Memory B cell (primary cell): Measurements from ENCODE around the gene SPPL2B.

Experiments
- ATAC-seq: fragments of 150-1000 bp; cut with Tn5 transposase; 2 replicates; pipeline ENCODE4 v1.10.0; 2021; ENCODE audit warnings: low read depth, mild to moderate bottlenecking, moderate library complexity
- DNase-seq, 2 donors: peaks; one replicate each; pipeline ENCODE4 v3.0.0; 2022; ENCODE audit warnings: low spot score in 2 of 2
- H3K27ac Mint-ChIP-seq: one replicate; pipeline ENCODE4 v1.8.0; 2022; ENCODE audit warnings: mild to moderate bottlenecking, moderate library complexity, mixed read lengths
- H3K27me3 Mint-ChIP-seq: one replicate; pipeline ENCODE4 v1.8.0; 2022; ENCODE audit warnings: mixed read lengths
- H3K36me3 Mint-ChIP-seq: one replicate; pipeline ENCODE4 v1.8.0; 2022; ENCODE audit warnings: mild to moderate bottlenecking, mixed read lengths
- H3K4me1 Mint-ChIP-seq: one replicate; pipeline ENCODE4 v1.8.0; 2022; ENCODE audit warnings: mixed read lengths
- H3K4me3 Mint-ChIP-seq: one replicate; pipeline ENCODE4 v1.8.0; 2022; ENCODE audit warnings: mild to moderate bottlenecking, moderate library complexity, mixed read lengths
- H3K9me3 Mint-ChIP-seq: one replicate; pipeline ENCODE4 v1.8.0; 2022; ENCODE audit warnings: mixed read lengths

SPPL2B gene

GRCh38 chr19:2308114-2308556, 20.3 kb upstream of the SPPL2B start, which contains the start of gene LINGO3:
TSS of gene LINGO3 (minus strand) at chr19:2308154. CDS start at chr19:2291776, 16,378 bp downstream.
- peaks cover 11% of the 10 kb centered on the region for H3K27me3 Mint-ChIP-seq
- ATAC-seq: peak; percentile 60
- peak within 1 kb of the TSS; percentile 76 for H3K4me3 Mint-ChIP-seq
- H3K27ac Mint-ChIP-seq: no peak within 1 kb of the TSS
- no peak for DNase-seq
- H3K9me3 Mint-ChIP-seq: no peaks in the 10 kb centered on the region
- H3K36me3 Mint-ChIP-seq: peaks cover 1% of the 10 kb centered on the region
- peaks cover 18% of the 10 kb centered on the region for H3K4me1 Mint-ChIP-seq

GRCh38 chr19:2309734-2310362, 18.6 kb upstream of the SPPL2B start:
- DNase-seq: no peak
- H3K4me3 Mint-ChIP-seq: no peak overlapping the region
- no peak for ATAC-seq
- no peak overlapping the region for H3K27ac Mint-ChIP-seq
- H3K4me1 Mint-ChIP-seq: peaks cover 13% of the 10 kb centered on the region
- H3K27me3 Mint-ChIP-seq: peaks cover 11% of the 10 kb centered on the region
- no peaks in the 10 kb centered on the region for H3K36me3 Mint-ChIP-seq
- H3K9me3 Mint-ChIP-seq: peaks cover under 1% of the 10 kb centered on the region

GRCh38 chr19:2311093-2311492, 17.4 kb upstream of the SPPL2B start:
- no peaks in the 10 kb centered on the region for H3K36me3 Mint-ChIP-seq
- H3K27ac Mint-ChIP-seq: no peak overlapping the region
- ATAC-seq (no peak), DNase-seq (no peak)
- peaks cover 21% of the 10 kb centered on the region for H3K4me1 Mint-ChIP-seq
- peaks cover 11% of the 10 kb centered on the region for H3K27me3 Mint-ChIP-seq
- peaks cover 3% of the 10 kb centered on the region for H3K9me3 Mint-ChIP-seq
- H3K4me3 Mint-ChIP-seq: no peak overlapping the region

GRCh38 chr19:2312820-2313501, 15.5 kb upstream of the SPPL2B start:
- ATAC-seq (no peak), DNase-seq (no peak)
- Mint-ChIP-seq H3K4me1 (peaks cover 24% of the 10 kb centered on the region), H3K36me3 (no peaks in the 10 kb centered on the region), H3K27me3 (peaks cover 8% of the 10 kb centered on the region), H3K27ac (no peak overlapping the region), H3K4me3 (no peak overlapping the region), H3K9me3 (peaks cover 3% of the 10 kb centered on the region)

DNA sequence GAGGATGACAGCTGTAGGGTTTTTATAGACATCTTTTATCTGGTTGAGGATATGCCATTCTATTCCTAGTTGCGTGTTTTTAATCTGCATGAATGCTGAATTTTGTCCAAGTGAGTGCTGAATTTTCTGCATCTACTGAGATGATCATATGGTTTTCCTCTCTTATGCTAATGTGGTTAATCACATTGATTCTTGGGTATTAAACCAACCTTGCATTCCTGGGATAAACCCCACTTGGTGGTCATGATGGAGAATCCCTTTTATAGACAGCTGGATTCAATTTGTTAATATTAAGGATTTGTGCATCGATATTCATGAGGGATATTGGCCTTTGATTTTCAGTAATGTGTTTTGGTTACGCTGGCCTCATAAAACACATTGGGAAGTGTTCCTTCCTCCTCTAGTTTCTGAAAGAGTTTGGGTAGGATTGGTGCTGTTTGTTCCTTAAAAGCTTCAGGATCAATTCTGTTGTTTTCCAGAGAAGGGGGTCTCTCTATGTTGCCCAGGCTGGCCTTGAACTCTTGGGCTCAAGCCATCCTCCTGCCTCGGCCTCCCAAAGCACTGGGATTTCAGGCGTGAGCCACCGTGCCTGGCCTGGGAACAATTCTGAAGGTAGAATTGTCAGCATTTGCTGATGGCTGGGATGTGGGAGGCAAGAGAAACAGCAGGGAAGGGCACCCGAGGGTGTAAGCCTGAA, 13.2 kb upstream of the SPPL2B start:
- ATAC-seq (no peak), DNase-seq (no peak)
- peaks cover 2% of the 10 kb centered on the region for H3K27me3 Mint-ChIP-seq
- peak overlapping the region; percentile 85 for H3K27ac Mint-ChIP-seq
- H3K36me3 Mint-ChIP-seq: no peaks in the 10 kb centered on the region
- H3K4me3 Mint-ChIP-seq: peak overlapping the region; percentile 66
- H3K4me1 Mint-ChIP-seq: peaks cover 31% of the 10 kb centered on the region
- peaks cover 3% of the 10 kb centered on the region for H3K9me3 Mint-ChIP-seq

DNA sequence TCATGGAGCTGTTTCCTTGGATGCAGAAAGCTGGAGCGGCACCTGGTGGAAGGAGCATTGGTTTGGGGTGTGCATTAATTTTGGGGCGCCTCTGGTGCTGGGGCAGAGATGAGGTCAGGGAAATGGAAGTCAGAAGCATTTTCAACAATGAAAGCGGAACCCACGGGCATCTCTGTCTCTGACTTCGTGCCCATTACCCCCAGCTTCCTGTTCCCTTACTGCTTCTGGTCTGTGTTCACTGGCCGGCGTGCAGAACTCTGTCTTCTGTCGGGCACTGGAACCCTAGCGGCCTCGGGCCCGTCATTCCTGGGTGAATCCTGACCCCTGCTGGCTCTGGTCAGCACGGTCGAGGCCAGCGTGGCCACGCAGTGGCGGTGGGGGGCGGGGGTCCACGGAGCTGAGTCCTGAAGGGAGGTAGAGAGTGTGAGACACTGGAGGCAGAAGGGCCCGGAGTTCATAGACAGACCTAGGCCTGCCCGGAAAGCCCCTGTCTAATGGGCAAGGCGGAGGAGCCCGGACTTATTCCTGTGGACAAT, 12.6 kb upstream of the SPPL2B start:
- H3K27ac Mint-ChIP-seq: peak overlapping the region; percentile 85
- peak; percentile 84 for ATAC-seq
- no peaks in the 10 kb centered on the region for H3K36me3 Mint-ChIP-seq

GRCh38 chr19:2317300-2317699, 11.2 kb upstream of the SPPL2B start:
- Mint-ChIP-seq H3K4me1 (peaks cover 31% of the 10 kb centered on the region), H3K27ac (peak overlapping the region; percentile 64), H3K27me3 (no peaks in the 10 kb centered on the region), H3K9me3 (peaks cover 3% of the 10 kb centered on the region), H3K36me3 (no peaks in the 10 kb centered on the region), H3K4me3 (peak overlapping the region; percentile 54)
- DNase-seq: no peak
- no peak for ATAC-seq

More for the DNA sequence above, 12.6 kb upstream of the SPPL2B start:
- no peak for DNase-seq
- peak overlapping the region; percentile 66 for H3K4me3 Mint-ChIP-seq
- H3K27me3 Mint-ChIP-seq: no peaks in the 10 kb centered on the region
- H3K9me3 Mint-ChIP-seq: peaks cover 3% of the 10 kb centered on the region
- H3K4me1 Mint-ChIP-seq: peaks cover 31% of the 10 kb centered on the region

- ATAC-seq: no peak
- no peak for DNase-seq
- Mint-ChIP-seq H3K9me3 (peaks cover 3% of the 10 kb centered on the region), H3K36me3 (no peaks in the 10 kb centered on the region), H3K4me1 (peaks cover 31% of the 10 kb centered on the region), H3K27me3 (no peaks in the 10 kb centered on the region), H3K27ac (peak overlapping the region; percentile 50), H3K4me3 (no peak overlapping the region)
Observed at GRCh38 chr19:2317756-2318155, 10.7 kb upstream of the SPPL2B start.

GRCh38 chr19:2318923-2319322, 9.6 kb upstream of the SPPL2B start:
- H3K27ac Mint-ChIP-seq: peak overlapping the region; percentile 74
- no peak for DNase-seq
- H3K4me1 Mint-ChIP-seq: peaks cover 34% of the 10 kb centered on the region
- H3K27me3 Mint-ChIP-seq: no peaks in the 10 kb centered on the region
- H3K4me3 Mint-ChIP-seq: peak overlapping the region; percentile 27
- peaks cover 5% of the 10 kb centered on the region for H3K36me3 Mint-ChIP-seq
- no peak for ATAC-seq
- peaks cover 3% of the 10 kb centered on the region for H3K9me3 Mint-ChIP-seq

DNA sequence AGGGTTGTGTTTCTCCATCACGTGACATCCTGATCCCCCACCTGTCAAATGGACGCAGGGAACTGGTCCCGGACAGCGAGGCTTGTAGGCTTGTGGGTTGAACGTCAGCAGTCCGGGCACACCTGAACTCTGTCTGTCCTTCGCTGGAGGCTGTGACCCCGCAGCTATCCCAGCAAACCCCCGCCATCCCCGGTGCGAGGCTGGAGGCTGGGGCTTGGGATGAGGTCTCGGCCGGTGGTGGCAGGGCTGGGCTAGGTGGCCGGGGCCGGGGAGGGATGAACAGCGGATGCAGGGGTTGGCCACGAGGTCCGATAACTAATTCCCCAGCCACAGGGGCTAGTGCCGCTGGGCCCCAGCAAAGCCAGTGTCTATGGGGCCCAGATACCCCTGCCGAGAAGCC, 8.9 kb upstream of the SPPL2B start:
- H3K4me3 Mint-ChIP-seq: no peak overlapping the region
- no peak for DNase-seq
- H3K36me3 Mint-ChIP-seq: peaks cover 5% of the 10 kb centered on the region
- H3K4me1 Mint-ChIP-seq: peaks cover 38% of the 10 kb centered on the region
- ATAC-seq: no peak
- H3K27ac Mint-ChIP-seq: no peak overlapping the region
- H3K27me3 Mint-ChIP-seq: no peaks in the 10 kb centered on the region
- H3K9me3 Mint-ChIP-seq: peaks cover 3% of the 10 kb centered on the region

- DNase-seq: no peak
- no peak overlapping the region for H3K27ac Mint-ChIP-seq
- H3K4me3 Mint-ChIP-seq: no peak overlapping the region
- H3K36me3 Mint-ChIP-seq: peaks cover 5% of the 10 kb centered on the region
- no peaks in the 10 kb centered on the region for H3K27me3 Mint-ChIP-seq
- H3K4me1 Mint-ChIP-seq: peaks cover 39% of the 10 kb centered on the region
- H3K9me3 Mint-ChIP-seq: peaks cover under 1% of the 10 kb centered on the region
- ATAC-seq: no peak
Observed at GRCh38 chr19:2320049-2320448, 8.4 kb upstream of the SPPL2B start.

GRCh38 chr19:2320939-2321338, 7.5 kb upstream of the SPPL2B start:
- no peaks in the 10 kb centered on the region for H3K9me3 Mint-ChIP-seq
- no peak overlapping the region for H3K27ac Mint-ChIP-seq
- no peaks in the 10 kb centered on the region for H3K27me3 Mint-ChIP-seq
- H3K4me3 Mint-ChIP-seq: no peak overlapping the region
- no peak for ATAC-seq
- H3K36me3 Mint-ChIP-seq: peaks cover 8% of the 10 kb centered on the region
- H3K4me1 Mint-ChIP-seq: peaks cover 40% of the 10 kb centered on the region
- DNase-seq: no peak

- Mint-ChIP-seq H3K9me3 (no peaks in the 10 kb centered on the region), H3K27me3 (no peaks in the 10 kb centered on the region), H3K27ac (no peak overlapping the region), H3K36me3 (peaks cover 10% of the 10 kb centered on the region), H3K4me3 (no peak overlapping the region), H3K4me1 (peaks cover 43% of the 10 kb centered on the region)
- ATAC-seq (no peak), DNase-seq (no peak)
Observed at GRCh38 chr19:2321565-2322283, 6.8 kb upstream of the SPPL2B start.
